Astrocyte of the spinal cord (primary cell): Measurements from ENCODE around the gene SNAPC4.

ENCODE experiments used
- DNase-seq: peaks from one replicate; pipeline ENCODE4 v3.0.0; 2011; ENCODE audit warnings: low read depth, low spot score
- H3K4me3 ChIP-seq: 2 replicates; pipeline ENCODE4 v1.5.1; 2011; ENCODE audit warnings: low read depth, mild to moderate bottlenecking, low read length, moderate library complexity
- CTCF ChIP-seq: IDR thresholded peaks from 2 replicates; pipeline ENCODE4 v1.5.1; 2012; ENCODE audit warnings: low read depth, mild to moderate bottlenecking, low read length, inconsistent platforms
- in situ Hi-C: cut with HindIII; loops from 2 replicates; pipeline ENCODE4 v1.10.0; 2017; ENCODE audit warnings: low sequenced_read_pairs

The SNAPC4 gene

GRCh38 chr9:136395345-136396218 lies 4.4 kb downstream of the SNAPC4 start:
- DNase-seq = no peak
- in situ Hi-C loops = no loop called here
- TF ChIP-seq CTCF = no peak
- no peak overlapping the region for H3K4me3 ChIP-seq

GRCh38 chr9:136395020-136395340 lies 5.0 kb downstream of the SNAPC4 start:
- DNase-seq = no peak
- no peak overlapping the region for H3K4me3 ChIP-seq
- no peak for TF ChIP-seq CTCF
- in situ Hi-C loops = no loop called here

- H3K4me3 ChIP-seq = no peak overlapping the region
- no peak for TF ChIP-seq CTCF
- in situ Hi-C loops = no loop called here
- DNase-seq = no peak
These were observed 5.5 kb downstream of the SNAPC4 start for GRCh38 chr9:136394312-136395019.

- no peak for DNase-seq
- TF ChIP-seq CTCF = no peak
- no peak overlapping the region for H3K4me3 ChIP-seq
- in situ Hi-C loops = no loop called here
These were observed 6.4 kb downstream of the SNAPC4 start for GRCh38 chr9:136393531-136393930.

GRCh38 chr9:136392538-136393449 lies 7.2 kb downstream of the SNAPC4 start:
- H3K4me3 ChIP-seq = no peak overlapping the region
- TF ChIP-seq CTCF = no peak
- in situ Hi-C loops = no loop called here
- no peak for DNase-seq
